Esophagus muscularis mucosa (tissue), 3 donors: ENCODE results near the gene LRFN5.

Source experiments
- CTCF ChIP-seq, 3 experiments: fragments of 200-600 bp in 2 of 3; fragments of 450-650 bp in 1 of 3; sonication (generic) in 2 of 3; IDR thresholded peaks; one replicate each; pipeline ENCODE4 v1.5.1; 2017 to 2019; ENCODE audit warnings: antibody characterized with exemption in 3 of 3, mild to moderate bottlenecking in 2 of 3, moderate library complexity in 1 of 3
- POLR2A ChIP-seq: fragments of 450-650 bp; IDR thresholded peaks from one replicate; pipeline ENCODE4 v1.6.1; 2017; ENCODE audit warnings: antibody characterized with exemption, moderate library complexity, mild to moderate bottlenecking, low read depth

GRCh38 chr14:41644606-41645005 is 37.9 kb downstream of the LRFN5 start:
- TF ChIP-seq CTCF (IDR thresholded peaks at IDR 0.05) (no peak), POLR2A (no peak)
